Smooth muscle cell (in vitro differentiated cells): ENCODE data around the gene PDP2. TPM values are rescaled to one million over a fixed set of nuclear protein-coding genes. Genes with fewer than 3 reads are reported as not detected.
A peak's percentile ranks its signal among the peaks of the same experiment; 100 is the strongest.

Source experiments
- DNase-seq: peaks from one replicate; lab custom pipeline; 2025; ENCODE audit not compliant: unreplicated experiment; lab: John Stamatoyannopoulos, UW
- H2AFZ ChIP-seq: fragments of 200-600 bp; sonication (generic); 2 replicates; pipeline ENCODE4 v1.6.0; 2016; ENCODE audit warnings: antibody characterized with exemption, low read depth, mild to moderate bottlenecking
- H3F3A ChIP-seq: fragments of 200-600 bp; sonication (generic); 2 replicates; pipeline ENCODE4 v1.6.0; 2017; ENCODE audit warnings: antibody characterized with exemption, low read depth
- H3K27ac ChIP-seq: fragments of 200-600 bp; sonication (generic); 2 replicates; pipeline ENCODE4 v1.5.1; 2016; ENCODE audit warnings: low read depth, mild to moderate bottlenecking
- H3K27me3 ChIP-seq: fragments of 200-600 bp; sonication (generic); 2 replicates; pipeline ENCODE4 v1.6.1; 2016; ENCODE audit warnings: low read depth, mild to moderate bottlenecking
- H3K36me3 ChIP-seq: fragments of 200-600 bp; sonication (generic); 2 replicates; pipeline ENCODE4 v1.5.1; 2016; ENCODE audit warnings: low read depth
- H3K4me1 ChIP-seq: fragments of 200-600 bp; sonication (generic); 2 replicates; pipeline ENCODE4 v1.5.1; 2016; ENCODE audit warnings: low read depth
- H3K4me2 ChIP-seq: fragments of 200-600 bp; sonication (generic); 2 replicates; pipeline ENCODE4 v1.6.0; 2016; ENCODE audit warnings: mild to moderate bottlenecking
- H3K4me3 ChIP-seq: fragments of 200-600 bp; sonication (generic); 2 replicates; pipeline ENCODE4 v1.5.1; 2016; ENCODE audit warnings: mild to moderate bottlenecking
- H3K79me2 ChIP-seq: fragments of 200-600 bp; sonication (generic); 2 replicates; pipeline ENCODE4 v1.6.0; 2016; ENCODE audit warnings: low read depth, mild to moderate bottlenecking
- H3K9ac ChIP-seq: fragments of 200-600 bp; sonication (generic); 2 replicates; pipeline ENCODE4 v1.6.0; 2016; ENCODE audit warnings: low read depth
- H3K9me3 ChIP-seq: fragments of 200-600 bp; sonication (generic); replicated peaks from 2 replicates; pipeline ENCODE4 v1.5.1; 2016; ENCODE audit warnings: low read depth
- H4K20me1 ChIP-seq: fragments of 200-600 bp; sonication (generic); 2 replicates; pipeline ENCODE4 v1.6.0; 2016; ENCODE audit warnings: low read depth
- CTCF ChIP-seq: fragments of 200-600 bp; sonication (generic); IDR thresholded peaks from 2 replicates; pipeline ENCODE4 v1.5.1; 2017; ENCODE audit warnings: borderline replicate concordance, mild to moderate bottlenecking, antibody characterized with exemption; ENCODE audit not compliant: insufficient read depth, poor library complexity, severe bottlenecking
- WGBS: methylation state at CpG from one replicate; pipeline ENCODE4 v1.1.7; 2016; ENCODE audit warnings: low lambda C conversion rate; 5-methylcytosine and 5-hydroxymethylcytosine counted together
- polyA plus RNA-seq: library from polyadenylated mRNA; unstranded; fragments of >200 nt; fragmentation: Nextera tagmentation; extraction: Ambion mirVana; gene quantifications from 2 replicates; pipeline ENCODE4 v1.2.1, GENCODE V29; 2016
- total RNA-seq: library from RNA; depleted of rRNA; stranded (reverse); fragments of >200 nt; gene quantifications from 2 replicates; pipeline ENCODE4 v1.2.3, GENCODE V29; 2014

The PDP2 gene
- total and polyA plus RNA-seq, 2 experiments from 2014 or later: 1.1 to 5.7 TPM

- 96% methylated on average over 6 of the region's 6 CpGs for WGBS
- Histone ChIP-seq H3K27ac (no peak overlapping the region), H3K4me2 (peak overlapping the region; percentile 93), H3K9me3 (no peaks in the 10 kb centered on the region), H3F3A (no peaks in the 10 kb centered on the region), H3K9ac (no peak overlapping the region), H4K20me1 (peaks cover 29% of the 10 kb centered on the region), H2AFZ (no peak overlapping the region), H3K4me3 (no peak overlapping the region), H3K4me1 (peaks cover 16% of the 10 kb centered on the region), H3K36me3 (no peaks in the 10 kb centered on the region), H3K79me2 (peaks cover 25% of the 10 kb centered on the region), H3K27me3 (no peaks in the 10 kb centered on the region)
- no peak for TF ChIP-seq CTCF
- DNase-seq: no peak
Observed at GRCh38 chr16:66936462-66936861, 56.1 kb downstream of the PDP2 start.

GRCh38 chr16:66936889-66937554 is 56.7 kb downstream of the PDP2 start:
- no peak overlapping the region for H3K4me3 ChIP-seq
- H3K27ac ChIP-seq: no peak overlapping the region
- no peaks in the 10 kb centered on the region for H3F3A ChIP-seq
- no peak for TF ChIP-seq CTCF
- DNase-seq: no peak
- 97% methylated on average over 4 of the region's 4 CpGs for WGBS
- no peak overlapping the region for H3K4me2 ChIP-seq
- H3K27me3 ChIP-seq: no peaks in the 10 kb centered on the region
- H3K4me1 ChIP-seq: peaks cover 16% of the 10 kb centered on the region
- H3K79me2 ChIP-seq: peaks cover 25% of the 10 kb centered on the region
- H3K9me3 ChIP-seq: no peaks in the 10 kb centered on the region
- no peaks in the 10 kb centered on the region for H3K36me3 ChIP-seq
- H2AFZ ChIP-seq: no peak overlapping the region
- H4K20me1 ChIP-seq: peaks cover 29% of the 10 kb centered on the region
- H3K9ac ChIP-seq: no peak overlapping the region

GRCh38 chr16:66937725-66938337 is 57.5 kb downstream of the PDP2 start:
- Histone ChIP-seq H3F3A (no peaks in the 10 kb centered on the region), H3K4me3 (no peak overlapping the region), H3K4me2 (no peak overlapping the region), H3K9me3 (no peaks in the 10 kb centered on the region), H3K4me1 (peaks cover 16% of the 10 kb centered on the region), H3K27ac (no peak overlapping the region), H3K27me3 (no peaks in the 10 kb centered on the region), H2AFZ (no peak overlapping the region), H4K20me1 (peaks cover 29% of the 10 kb centered on the region), H3K79me2 (peaks cover 25% of the 10 kb centered on the region), H3K9ac (no peak overlapping the region), H3K36me3 (no peaks in the 10 kb centered on the region)
- TF ChIP-seq CTCF: no peak
- DNase-seq: no peak
- 95% methylated on average over 10 of the region's 10 CpGs for WGBS

GRCh38 chr16:66939366-66939765 is 59.1 kb downstream of the PDP2 start:
- Histone ChIP-seq H4K20me1 (peaks cover 25% of the 10 kb centered on the region), H3K27me3 (no peaks in the 10 kb centered on the region), H3K36me3 (no peaks in the 10 kb centered on the region), H3K4me1 (peaks cover 11% of the 10 kb centered on the region), H3K9me3 (no peaks in the 10 kb centered on the region), H3K4me3 (no peak overlapping the region), H3K9ac (no peak overlapping the region), H3K79me2 (peaks cover 19% of the 10 kb centered on the region), H3F3A (no peaks in the 10 kb centered on the region), H3K27ac (no peak overlapping the region), H3K4me2 (no peak overlapping the region), H2AFZ (no peak overlapping the region)
- TF ChIP-seq CTCF: no peak
- DNase-seq: no peak
